Gastroesophageal sphincter (tissue), 3 donors: Measurements from ENCODE around the gene U2AF1.
"Not testable (repeated sequence)": the region's sequence is repeated elsewhere in the genome, so short reads cannot be mapped to it uniquely, and the experiment has no call there.

ENCODE experiments used
- EP300 ChIP-seq: sonication (generic); formaldehyde crosslinking; IDR thresholded peaks from one replicate; pipeline ENCODE4 v1.6.1; 2017; ENCODE audit warnings: antibody characterized with exemption, mild to moderate bottlenecking
- POLR2A ChIP-seq, 2 donors: fragments of 450-650 bp; IDR thresholded peaks; one replicate each; pipeline ENCODE4 v1.6.1; 2017; ENCODE audit warnings: antibody characterized with exemption in 2 of 2, mild to moderate bottlenecking in 2 of 2, moderate library complexity in 1 of 2
- POLR2AphosphoS5 ChIP-seq: sonication (generic); formaldehyde crosslinking; IDR thresholded peaks from one replicate; pipeline ENCODE4 v1.6.1; 2017; ENCODE audit warnings: antibody characterized with exemption
- TF ChIP-seq, protein P1 (sequence below), 4 experiments: fragments of 200-600 bp in 2 of 4; fragments of 450-650 bp in 2 of 4; sonication (generic) in 1 of 4; IDR thresholded peaks; one replicate each; pipeline ENCODE4 v1.5.1; 2017 to 2019; ENCODE audit warnings: antibody characterized with exemption in 4 of 4, mild to moderate bottlenecking in 2 of 4, moderate library complexity in 2 of 4

DNA sequence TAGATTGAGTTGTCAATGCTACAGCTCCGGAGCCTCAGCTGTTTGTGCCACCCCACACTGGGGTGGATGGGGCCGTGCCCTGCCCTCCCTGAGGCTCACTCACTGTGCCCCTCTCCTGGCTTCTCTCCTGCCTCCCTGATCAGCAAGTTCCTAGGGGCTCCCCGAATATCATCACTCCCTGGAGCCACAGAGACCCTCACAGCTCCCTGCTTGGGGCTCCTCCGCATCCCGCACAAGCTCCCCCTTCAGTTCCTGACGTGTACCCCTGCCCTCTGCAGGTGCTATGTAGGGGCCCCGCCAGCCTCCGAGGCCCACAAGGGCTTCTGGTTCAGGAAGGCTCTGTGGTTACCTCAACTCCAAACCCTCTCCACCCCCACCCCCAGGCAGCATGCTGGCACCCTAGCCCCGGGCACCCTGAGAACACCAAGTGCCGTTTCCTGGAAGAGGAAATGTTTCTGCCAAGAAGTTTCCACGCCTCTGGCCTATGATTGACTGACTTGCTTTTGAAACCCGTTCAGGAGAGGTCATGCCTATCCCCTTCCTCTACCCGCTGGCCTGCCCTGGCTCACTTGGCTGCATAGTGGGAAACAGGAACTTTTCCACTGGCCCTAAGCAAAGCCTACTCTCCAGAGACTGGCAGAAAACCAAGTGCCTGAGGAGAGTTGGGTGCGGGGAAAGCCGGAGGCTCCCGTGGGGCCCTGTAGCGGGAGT, 62.0 kb downstream of the U2AF1 start:
- TF ChIP-seq, protein P1, sequence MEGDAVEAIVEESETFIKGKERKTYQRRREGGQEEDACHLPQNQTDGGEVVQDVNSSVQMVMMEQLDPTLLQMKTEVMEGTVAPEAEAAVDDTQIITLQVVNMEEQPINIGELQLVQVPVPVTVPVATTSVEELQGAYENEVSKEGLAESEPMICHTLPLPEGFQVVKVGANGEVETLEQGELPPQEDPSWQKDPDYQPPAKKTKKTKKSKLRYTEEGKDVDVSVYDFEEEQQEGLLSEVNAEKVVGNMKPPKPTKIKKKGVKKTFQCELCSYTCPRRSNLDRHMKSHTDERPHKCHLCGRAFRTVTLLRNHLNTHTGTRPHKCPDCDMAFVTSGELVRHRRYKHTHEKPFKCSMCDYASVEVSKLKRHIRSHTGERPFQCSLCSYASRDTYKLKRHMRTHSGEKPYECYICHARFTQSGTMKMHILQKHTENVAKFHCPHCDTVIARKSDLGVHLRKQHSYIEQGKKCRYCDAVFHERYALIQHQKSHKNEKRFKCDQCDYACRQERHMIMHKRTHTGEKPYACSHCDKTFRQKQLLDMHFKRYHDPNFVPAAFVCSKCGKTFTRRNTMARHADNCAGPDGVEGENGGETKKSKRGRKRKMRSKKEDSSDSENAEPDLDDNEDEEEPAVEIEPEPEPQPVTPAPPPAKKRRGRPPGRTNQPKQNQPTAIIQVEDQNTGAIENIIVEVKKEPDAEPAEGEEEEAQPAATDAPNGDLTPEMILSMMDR (IDR thresholded peaks at IDR 0.05), result not testable (repeated sequence)
- not testable (repeated sequence) for TF ChIP-seq POLR2AphosphoS5; POLR2A (IDR thresholded peaks at IDR 0.05); EP300
